ENCODE measurements around the gene SPECC1L. TPM values are rescaled to one million over a fixed set of nuclear protein-coding genes. Genes with fewer than 3 reads are reported as not detected.

SPECC1L gene
- total RNA-seq, 4 donors from 2014 or later, result 63.6 to 116 (median 90.1) TPM

- H3K27me3 ChIP-seq, result no peaks in the 10 kb centered on the region
- intact Hi-C loops (cut with DNase I), result no loop called here
- H3K9me3 ChIP-seq, result no peaks in the 10 kb centered on the region
- H3K4me3 ChIP-seq, result no peak overlapping the region
- DNase-seq (ENCODE audit: extremely low spot score), result no peak
- no peak overlapping the region for H3K27ac ChIP-seq (replicated peaks in 1 of 4)
- WGBS, result 86% methylated on average over 10 of the region's 12 CpGs
- H3K36me3 ChIP-seq, result peaks cover 0 to 14% (median 10%) of the 10 kb centered on the region in 4 donors
- H3K4me1 ChIP-seq, result peaks cover 0 to 9% (median 0%) of the 10 kb centered on the region in 4 donors
- TF ChIP-seq EP300 (IDR thresholded peaks at IDR 0.05), result no peak
- no peak for TF ChIP-seq POLR2AphosphoS5 (IDR thresholded peaks at IDR 0.05)
- no peak for TF ChIP-seq POLR2A (IDR thresholded peaks at IDR 0.05; ENCODE audit: low read depth)
- TF ChIP-seq CTCF (IDR thresholded peaks at IDR 0.05), result no peak
Measured at GRCh38 chr22:24444729-24445466, 174.3 kb downstream of the SPECC1L start.

GRCh38 chr22:24445481-24446259 lies 175.0 kb downstream of the SPECC1L start:
- intact Hi-C loops (cut with DNase I), result no loop called here

GRCh38 chr22:24446260-24446611 lies 175.6 kb downstream of the SPECC1L start:
- DNase-seq (ENCODE audit: extremely low spot score), result no peak
- no peak overlapping the region for H3K4me3 ChIP-seq
- H3K9me3 ChIP-seq, result no peaks in the 10 kb centered on the region
- peaks cover 0 to 10% (median 8%) of the 10 kb centered on the region in 4 donors for H3K36me3 ChIP-seq
- WGBS, result 96% methylated on average over 3 of the region's 3 CpGs
- no peak overlapping the region for H3K27ac ChIP-seq (replicated peaks in 1 of 4)
- intact Hi-C loops (cut with DNase I), result no loop called here
- TF ChIP-seq POLR2AphosphoS5 (IDR thresholded peaks at IDR 0.05) (no peak), EP300 (IDR thresholded peaks at IDR 0.05) (no peak), POLR2A (IDR thresholded peaks at IDR 0.05; ENCODE audit: low read depth) (no peak), CTCF (IDR thresholded peaks at IDR 0.05) (no peak)
- peaks cover 0 to 11% (median 0%) of the 10 kb centered on the region in 4 donors for H3K4me1 ChIP-seq
- H3K27me3 ChIP-seq, result no peaks in the 10 kb centered on the region

More at GRCh38 chr22:24445481-24446259, 175.0 kb downstream of the SPECC1L start:
- TF ChIP-seq POLR2A (IDR thresholded peaks at IDR 0.05; ENCODE audit: low read depth) (no peak), CTCF (IDR thresholded peaks at IDR 0.05) (no peak)
- peaks cover 0 to 8% (median 0%) of the 10 kb centered on the region in 4 donors for H3K4me1 ChIP-seq
- H3K9me3 ChIP-seq, result no peaks in the 10 kb centered on the region
- no peak overlapping the region for H3K4me3 ChIP-seq
- 76% methylated on average over 8 of the region's 11 CpGs for WGBS
- H3K27me3 ChIP-seq, result no peaks in the 10 kb centered on the region
- no peak for DNase-seq (ENCODE audit: extremely low spot score)
- H3K36me3 ChIP-seq, result peaks cover 0 to 14% (median 10%) of the 10 kb centered on the region in 4 donors
- no peak overlapping the region for H3K27ac ChIP-seq (replicated peaks in 1 of 4)

GRCh38 chr22:24450610-24451009 lies 180.0 kb downstream of the SPECC1L start:
- WGBS, result 63% methylated on average over 1 of the region's 1 CpG
- no peak for DNase-seq (ENCODE audit: extremely low spot score)
- Histone ChIP-seq H3K36me3 (no peaks in the 10 kb centered on the region), H3K4me3 (no peak overlapping the region), H3K27ac (replicated peaks in 1 of 4) (no peak overlapping the region), H3K27me3 (no peaks in the 10 kb centered on the region), H3K9me3 (no peaks in the 10 kb centered on the region), H3K4me1 (peaks cover 6 to 12% (median 8%) of the 10 kb centered on the region in 4 donors)
- intact Hi-C loops (cut with DNase I), result no loop called here
- TF ChIP-seq POLR2A (IDR thresholded peaks at IDR 0.05; ENCODE audit: low read depth), result no peak
- no peak for TF ChIP-seq POLR2AphosphoS5 (IDR thresholded peaks at IDR 0.05)
- TF ChIP-seq EP300 (IDR thresholded peaks at IDR 0.05), result no peak
- no peak for TF ChIP-seq CTCF (IDR thresholded peaks at IDR 0.05)
